Measurements from ENCODE around the gene TBC1D10A. TPM values are rescaled to one million over a fixed set of nuclear protein-coding genes. Genes with fewer than 3 reads are reported as not detected.

The TBC1D10A gene
- total RNA-seq, 1 experiment from 2014 or later: 12.6 TPM

GRCh38 chr22:30294830-30295229 is 31.9 kb downstream of the TBC1D10A start:
- no peaks in the 10 kb centered on the region for H3K9me2 ChIP-seq (replicated peaks; ENCODE audit: low read length)
- no peak overlapping the region for H3K27ac ChIP-seq (ENCODE audit: low read length)
- no peaks in the 10 kb centered on the region for H4K20me1 ChIP-seq (ENCODE audit: low read length)
- H2AFZ ChIP-seq (ENCODE audit: low read length): no peak overlapping the region
- no peak overlapping the region for H3K4me3 ChIP-seq (ENCODE audit: low read length)
- no peak overlapping the region for H3K4me2 ChIP-seq (ENCODE audit: low read length)
- no peaks in the 10 kb centered on the region for H3F3A ChIP-seq (ENCODE audit: low read length, unreplicated experiment)
- H3K4me1 ChIP-seq (ENCODE audit: insufficient read depth, low read length): peaks cover 34% of the 10 kb centered on the region
- no peaks in the 10 kb centered on the region for H3K79me2 ChIP-seq (ENCODE audit: low read length)
- intact Hi-C loops (cut with micrococcal nuclease): no loop called here
- H3K9ac ChIP-seq (ENCODE audit: low read length): no peak overlapping the region
- ATAC-seq (no peak), DNase-seq (no peak)
- CTCF ChIA-PET: no interaction called here
- H3K9me3 ChIP-seq (ENCODE audit: low read length): no peaks in the 10 kb centered on the region
- peaks cover 3% of the 10 kb centered on the region; the same call in 1 of the 2 replicates for H3K36me3 ChIP-seq (ENCODE audit: low read depth, low read length)
- no TSS peak for BruUV-seq (replicated peaks)
- TF ChIP-seq EZH2 (IDR thresholded peaks at IDR 0.05; ENCODE audit: low read length, unreplicated experiment) (no peak), EZH2phosphoT487 (IDR thresholded peaks at IDR 0.05; ENCODE audit: borderline replicate concordance, low read length) (no peak), CTCF (conservative IDR thresholded peaks at IDR 0.05; ENCODE audit: low read depth, low read length) (no peak)
- H3K27me3 ChIP-seq (ENCODE audit: low read length): no peaks in the 10 kb centered on the region
- POLR2A ChIA-PET (ENCODE audit: unreplicated experiment): no interaction called here

- Histone ChIP-seq H3K9me2 (replicated peaks; ENCODE audit: low read length) (no peaks in the 10 kb centered on the region), H3K27ac (ENCODE audit: low read length) (no peak overlapping the region), H3F3A (ENCODE audit: low read length, unreplicated experiment) (no peaks in the 10 kb centered on the region), H3K27me3 (ENCODE audit: low read length) (no peaks in the 10 kb centered on the region), H3K4me3 (ENCODE audit: low read length) (no peak overlapping the region), H3K79me2 (ENCODE audit: low read length) (no peaks in the 10 kb centered on the region), H3K4me1 (ENCODE audit: insufficient read depth, low read length) (peaks cover 32% of the 10 kb centered on the region), H2AFZ (ENCODE audit: low read length) (no peak overlapping the region), H3K36me3 (ENCODE audit: low read depth, low read length) (peaks cover 3% of the 10 kb centered on the region; the same call in 1 of the 2 replicates), H4K20me1 (ENCODE audit: low read length) (no peaks in the 10 kb centered on the region), H3K4me2 (ENCODE audit: low read length) (no peak overlapping the region), H3K9ac (ENCODE audit: low read length) (no peak overlapping the region), H3K9me3 (ENCODE audit: low read length) (no peaks in the 10 kb centered on the region)
- BruUV-seq (replicated peaks): no TSS peak
- ATAC-seq (no peak), DNase-seq (no peak)
- POLR2A ChIA-PET (ENCODE audit: unreplicated experiment): interaction anchor here (1.1 kb wide), 1 partner anchor 17 kb away, joined by 3 read pairs; no protein-coding TSS in a partner anchor
- CTCF ChIA-PET: no interaction called here
- TF ChIP-seq EZH2 (IDR thresholded peaks at IDR 0.05; ENCODE audit: low read length, unreplicated experiment) (no peak), EZH2phosphoT487 (IDR thresholded peaks at IDR 0.05; ENCODE audit: borderline replicate concordance, low read length) (no peak), CTCF (conservative IDR thresholded peaks at IDR 0.05; ENCODE audit: low read depth, low read length) (no peak)
- intact Hi-C loops (cut with micrococcal nuclease): no loop called here
Measured at GRCh38 chr22:30294066-30294465, 32.7 kb downstream of the TBC1D10A start.

- no peak for ATAC-seq
- H4K20me1 ChIP-seq (ENCODE audit: low read length): no peaks in the 10 kb centered on the region
- H2AFZ ChIP-seq (ENCODE audit: low read length): no peak overlapping the region
Measured at GRCh38 chr22:30293026-30293425, 33.7 kb downstream of the TBC1D10A start.

More at GRCh38 chr22:30293026-30293425, 33.7 kb downstream of the TBC1D10A start:
- Histone ChIP-seq H3K9me3 (ENCODE audit: low read length) (no peaks in the 10 kb centered on the region), H3K9me2 (replicated peaks; ENCODE audit: low read length) (no peaks in the 10 kb centered on the region), H3K4me1 (ENCODE audit: insufficient read depth, low read length) (peaks cover 30% of the 10 kb centered on the region), H3K36me3 (ENCODE audit: low read depth, low read length) (peaks cover 3% of the 10 kb centered on the region; the same call in 1 of the 2 replicates), H3K79me2 (ENCODE audit: low read length) (0 out of 2 replicates have a peak, but pooled peaks cover 3% of the 10 kb centered on the region), H3F3A (ENCODE audit: low read length, unreplicated experiment) (no peaks in the 10 kb centered on the region), H3K27ac (ENCODE audit: low read length) (no peak overlapping the region), H3K4me3 (ENCODE audit: low read length) (no peak overlapping the region), H3K4me2 (ENCODE audit: low read length) (no peak overlapping the region), H3K9ac (ENCODE audit: low read length) (no peak overlapping the region), H3K27me3 (ENCODE audit: low read length) (no peaks in the 10 kb centered on the region)
- ChIA-PET POLR2A (ENCODE audit: unreplicated experiment) (no interaction called here), CTCF (no interaction called here)
- intact Hi-C loops (cut with micrococcal nuclease): no loop called here
- TF ChIP-seq EZH2phosphoT487 (IDR thresholded peaks at IDR 0.05; ENCODE audit: borderline replicate concordance, low read length) (no peak), CTCF (conservative IDR thresholded peaks at IDR 0.05; ENCODE audit: low read depth, low read length) (no peak), EZH2 (IDR thresholded peaks at IDR 0.05; ENCODE audit: low read length, unreplicated experiment) (no peak)
- DNase-seq: no peak
- BruUV-seq (replicated peaks): no TSS peak

Measured in PC-3 (cell line).